ENCODE results near the gene ZNF844. TPM values are rescaled to one million over a fixed set of nuclear protein-coding genes. Genes with fewer than 3 reads are reported as not detected.
A peak's percentile ranks its signal among the peaks of the same experiment; 100 is the strongest.

The ZNF844 gene
- total RNA-seq, 4 donors from 2014 or later = 10.8 to 39.4 (median 16.6) TPM

- Histone ChIP-seq H3K9me3 (peaks cover 0 to 13% of the 10 kb centered on the region in 2 donors), H3K36me3 (no peaks in the 10 kb centered on the region), H3K27ac (no peak overlapping the region), H3K27me3 (no peaks in the 10 kb centered on the region), H3K4me3 (no peak overlapping the region), H3K4me1 (no peaks in the 10 kb centered on the region)
- DNase-seq = no peak
- intact Hi-C loops (cut with DNase I; ENCODE audit: low total_unique reads) = no loop called here
- TF ChIP-seq POLR2A (IDR thresholded peaks at IDR 0.05) (no peak), CTCF (IDR thresholded peaks at IDR 0.05) (peak in 2 of 4 experiments; percentile 25 to 37)
Measured at GRCh38 chr19:12126707-12127106, 62.2 kb downstream of the ZNF844 start.

Small RNAs within 50 kb of the gene (small RNA-seq; reads per million reads assigned to genes)
- gene RF00019 (not detected), gene RNA5SP465 (not detected), gene RNA5SP466 (not detected), gene RNA5SP467 (not detected)

Other genes with a start within 250 kb of the ZNF844 start
- gene ZNF439, start 216.0 kb upstream of the ZNF844 start, total RNA-seq = 10 to 100 TPM in 2 of 4 donors, 1 to 10 TPM in 2; 5.4 to 19.8 (median 11.0) TPM
- 10 to 100 TPM in 2 of 4 donors, 1 to 10 TPM in 2; 1.2 to 16.1 (median 10.7) TPM for gene ZNF69, start 176.9 kb upstream of the ZNF844 start, total RNA-seq
- gene ZNF700, start 139.6 kb upstream of the ZNF844 start, total RNA-seq = 10 to 100 TPM in 3 of 4 donors, 1 to 10 TPM in 1; 9.7 to 21.2 (median 17.7) TPM
- 1 to 10 TPM in 3 of 4 donors, under 1 TPM in 1; 0.88 to 6.0 (median 1.7) TPM for gene ZNF763, start 99.7 kb upstream of the ZNF844 start, total RNA-seq
- 10 to 100 TPM in 2 of 4 donors, 1 to 10 TPM in 2; 1.5 to 13.5 (median 7.5) TPM for gene ZNF433, start 29.1 kb upstream of the ZNF844 start, total RNA-seq
- under 1 TPM in 3 of 4 donors, not detected in 1; 0.26 to 0.55 (median 0.28) TPM for gene ZNF878, start 11.8 kb upstream of the ZNF844 start, total RNA-seq
- 10 to 100 TPM in 1 of 4 donors, 1 to 10 TPM in 1, not detected in 2; 5.0 to 15.7 TPM for gene ZNF20, start 75.6 kb downstream of the ZNF844 start, total RNA-seq
- gene ZNF625, start 92.0 kb downstream of the ZNF844 start, total RNA-seq = 10 to 100 TPM in 2 of 4 donors, 1 to 10 TPM in 2; 4.4 to 34.8 (median 10.1) TPM
- 10 to 100 TPM in 2 of 4 donors, 1 to 10 TPM in 2; 2.1 to 31.7 (median 13.0) TPM for gene ZNF136, start 98.4 kb downstream of the ZNF844 start, total RNA-seq
- gene ZNF44, start 230.2 kb downstream of the ZNF844 start, total RNA-seq = 10 to 100 TPM in 2 of 4 donors, 1 to 10 TPM in 2; 5.0 to 29.7 (median 15.2) TPM

Data from uterus (tissue), 4 donors.